HG03159 (cell line): Measurements from ENCODE around the gene FAM114A1.
"Not testable (repeated sequence)": the region's sequence is repeated elsewhere in the genome, so short reads cannot be mapped to it uniquely, and the experiment has no call there.

Experiments used
- ATAC-seq: cut with Tn5 transposase; IDR thresholded peaks from one replicate; pipeline ENCODE4 v1.9.1; 2021; ENCODE audit warnings: mild to moderate bottlenecking, moderate library complexity; ENCODE audit not compliant: unreplicated experiment

Gene FAM114A1

GRCh38 chr4:38928974-38929373, 61.4 kb downstream of the FAM114A1 start:
- no peak for ATAC-seq

- peak; percentile 70 for ATAC-seq
These were observed 62.6 kb downstream of the FAM114A1 start for GRCh38 chr4:38930204-38930603.

GRCh38 chr4:38930707-38931106, 63.1 kb downstream of the FAM114A1 start:
- no peak for ATAC-seq

- no peak for ATAC-seq
These were observed 63.5 kb downstream of the FAM114A1 start for GRCh38 chr4:38931125-38931524.

GRCh38 chr4:38935391-38936073, 67.9 kb downstream of the FAM114A1 start:
- no peak for ATAC-seq

- peak; percentile 92 for ATAC-seq
These were observed 71.6 kb downstream of the FAM114A1 start for GRCh38 chr4:38939165-38939564.

- no peak for ATAC-seq
These were observed 72.9 kb downstream of the FAM114A1 start for GRCh38 chr4:38940476-38940875.

- ATAC-seq: not testable (repeated sequence)
These were observed 74.3 kb downstream of the FAM114A1 start for GRCh38 chr4:38941906-38942305.

- no peak for ATAC-seq
These were observed 75.7 kb downstream of the FAM114A1 start for GRCh38 chr4:38943343-38943742.

GRCh38 chr4:38944440-38944839, 76.8 kb downstream of the FAM114A1 start:
- ATAC-seq: no peak

- no peak for ATAC-seq
These were observed 79.3 kb downstream of the FAM114A1 start for GRCh38 chr4:38946919-38947318.

GRCh38 chr4:38948551-38948950, 80.9 kb downstream of the FAM114A1 start:
- ATAC-seq: no peak

GRCh38 chr4:38949411-38950051, 81.9 kb downstream of the FAM114A1 start:
- ATAC-seq: no peak

GRCh38 chr4:38950159-38950558, 82.6 kb downstream of the FAM114A1 start:
- no peak for ATAC-seq

- no peak for ATAC-seq
These were observed 83.1 kb downstream of the FAM114A1 start for GRCh38 chr4:38950734-38951133.

- no peak for ATAC-seq
These were observed 84.0 kb downstream of the FAM114A1 start for GRCh38 chr4:38951598-38951997.

- no peak for ATAC-seq
These were observed 84.4 kb downstream of the FAM114A1 start for GRCh38 chr4:38952017-38952416.

GRCh38 chr4:38954727-38955126, 87.1 kb downstream of the FAM114A1 start:
- ATAC-seq: no peak

- no peak for ATAC-seq
These were observed 88.4 kb downstream of the FAM114A1 start for GRCh38 chr4:38955957-38956356.

GRCh38 chr4:38957261-38957815, 89.7 kb downstream of the FAM114A1 start:
- ATAC-seq: no peak

- no peak for ATAC-seq
These were observed 90.3 kb downstream of the FAM114A1 start for GRCh38 chr4:38957893-38958292.

- no peak for ATAC-seq
These were observed 91.0 kb downstream of the FAM114A1 start for GRCh38 chr4:38958453-38959190.
